Endothelial cell (in vitro differentiated cells): ENCODE results near the gene NHS. TPM values are rescaled to one million over a fixed set of nuclear protein-coding genes. Genes with fewer than 3 reads are reported as not detected.

Experiments used
- DNase-seq: peaks from one replicate; pipeline ENCODE4 v3.0.0; 2021; ENCODE audit warnings: low spot score
- H3K27ac Mint-ChIP-seq: one replicate; pipeline ENCODE4 v1.8.0; 2021; ENCODE audit warnings: mixed read lengths, inconsistent platforms; ENCODE audit not compliant: unreplicated experiment
- H3K27me3 Mint-ChIP-seq: one replicate; pipeline ENCODE4 v1.8.0; 2021; ENCODE audit warnings: mild to moderate bottlenecking, moderate library complexity, mixed read lengths, inconsistent platforms; ENCODE audit not compliant: unreplicated experiment
- H3K36me3 Mint-ChIP-seq: one replicate; pipeline ENCODE4 v1.8.0; 2021; ENCODE audit warnings: mild to moderate bottlenecking, low read depth, mixed read lengths, inconsistent platforms; ENCODE audit not compliant: unreplicated experiment
- H3K4me1 Mint-ChIP-seq: one replicate; pipeline ENCODE4 v1.8.0; 2021; ENCODE audit warnings: mild to moderate bottlenecking, mixed read lengths, inconsistent platforms; ENCODE audit not compliant: unreplicated experiment
- H3K4me3 Mint-ChIP-seq: one replicate; pipeline ENCODE4 v1.8.0; 2021; ENCODE audit warnings: mild to moderate bottlenecking, mixed read lengths, inconsistent platforms; ENCODE audit not compliant: unreplicated experiment
- H3K9me3 Mint-ChIP-seq: one replicate; pipeline ENCODE4 v1.8.0; 2021; ENCODE audit warnings: mixed read lengths, inconsistent platforms; ENCODE audit not compliant: unreplicated experiment
- total RNA-seq: library from RNA; stranded (reverse); fragmentation: NEBNext Ultra II Directional; extraction: Animal tissue kit (Norgen Biotek cat#: 25700); gene quantifications from one replicate; pipeline ENCODE4 v1.2.1, GENCODE V29; 2021; ENCODE audit not compliant: unreplicated experiment
- TF ChIP-seq, protein P1 (sequence below): fragments of 200-600 bp; sonication (generic); IDR thresholded peaks from one replicate; pipeline ENCODE4 v1.5.0; 2021; ENCODE audit warnings: antibody characterized with exemption; ENCODE audit not compliant: unreplicated experiment

The NHS gene
- total RNA-seq, 1 donor from 2014 or later = 5.3 TPM

GRCh38 chrX:17584248-17584681 is 209.3 kb downstream of the NHS start:
- no peaks in the 10 kb centered on the region for H3K27me3 Mint-ChIP-seq
- no peaks in the 10 kb centered on the region for H3K9me3 Mint-ChIP-seq
- no peak overlapping the region for H3K27ac Mint-ChIP-seq
- H3K4me3 Mint-ChIP-seq = no peak overlapping the region
- no peak for DNase-seq
- H3K4me1 Mint-ChIP-seq = peaks cover 10% of the 10 kb centered on the region
- TF ChIP-seq, protein P1, sequence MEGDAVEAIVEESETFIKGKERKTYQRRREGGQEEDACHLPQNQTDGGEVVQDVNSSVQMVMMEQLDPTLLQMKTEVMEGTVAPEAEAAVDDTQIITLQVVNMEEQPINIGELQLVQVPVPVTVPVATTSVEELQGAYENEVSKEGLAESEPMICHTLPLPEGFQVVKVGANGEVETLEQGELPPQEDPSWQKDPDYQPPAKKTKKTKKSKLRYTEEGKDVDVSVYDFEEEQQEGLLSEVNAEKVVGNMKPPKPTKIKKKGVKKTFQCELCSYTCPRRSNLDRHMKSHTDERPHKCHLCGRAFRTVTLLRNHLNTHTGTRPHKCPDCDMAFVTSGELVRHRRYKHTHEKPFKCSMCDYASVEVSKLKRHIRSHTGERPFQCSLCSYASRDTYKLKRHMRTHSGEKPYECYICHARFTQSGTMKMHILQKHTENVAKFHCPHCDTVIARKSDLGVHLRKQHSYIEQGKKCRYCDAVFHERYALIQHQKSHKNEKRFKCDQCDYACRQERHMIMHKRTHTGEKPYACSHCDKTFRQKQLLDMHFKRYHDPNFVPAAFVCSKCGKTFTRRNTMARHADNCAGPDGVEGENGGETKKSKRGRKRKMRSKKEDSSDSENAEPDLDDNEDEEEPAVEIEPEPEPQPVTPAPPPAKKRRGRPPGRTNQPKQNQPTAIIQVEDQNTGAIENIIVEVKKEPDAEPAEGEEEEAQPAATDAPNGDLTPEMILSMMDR = no peak
- no peaks in the 10 kb centered on the region for H3K36me3 Mint-ChIP-seq

DNA sequence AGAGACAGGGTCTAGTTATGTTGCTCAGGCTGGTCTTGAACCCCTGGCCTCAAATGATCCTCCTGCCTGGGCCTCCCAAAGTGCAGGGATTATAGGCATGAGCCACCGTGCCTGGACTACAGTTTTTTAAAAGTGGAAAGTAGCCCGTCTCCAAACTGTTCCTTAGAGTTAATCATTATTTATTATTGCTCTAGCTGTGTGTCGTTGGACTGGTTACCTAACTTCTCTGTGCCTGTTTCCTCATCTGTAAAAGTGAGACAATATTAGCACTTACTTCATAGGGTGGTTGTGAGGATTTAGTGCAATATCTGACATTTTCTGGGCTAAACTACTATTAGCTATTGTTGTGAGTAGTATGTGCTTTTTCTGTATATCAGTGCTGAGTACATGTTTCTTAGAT is 210.0 kb downstream of the NHS start:
- no peak for DNase-seq
- Mint-ChIP-seq H3K4me1 (peaks cover 10% of the 10 kb centered on the region), H3K27me3 (no peaks in the 10 kb centered on the region), H3K27ac (no peak overlapping the region), H3K4me3 (no peak overlapping the region), H3K9me3 (no peaks in the 10 kb centered on the region), H3K36me3 (no peaks in the 10 kb centered on the region)
- TF ChIP-seq, protein P1 = no peak

GRCh38 chrX:17587366-17587765 is 212.4 kb downstream of the NHS start:
- TF ChIP-seq, protein P1 = no peak
- Mint-ChIP-seq H3K27me3 (no peaks in the 10 kb centered on the region), H3K4me1 (peaks cover 3% of the 10 kb centered on the region)

GRCh38 chrX:17588303-17588702 is 213.3 kb downstream of the NHS start:
- no peak overlapping the region for H3K27ac Mint-ChIP-seq
- H3K4me1 Mint-ChIP-seq = peaks cover 3% of the 10 kb centered on the region
- no peak overlapping the region for H3K4me3 Mint-ChIP-seq
- H3K36me3 Mint-ChIP-seq = no peaks in the 10 kb centered on the region
- no peak for DNase-seq
- TF ChIP-seq, protein P1 = no peak
- H3K9me3 Mint-ChIP-seq = no peaks in the 10 kb centered on the region
- H3K27me3 Mint-ChIP-seq = no peaks in the 10 kb centered on the region

More at GRCh38 chrX:17587366-17587765, 212.4 kb downstream of the NHS start:
- no peaks in the 10 kb centered on the region for H3K9me3 Mint-ChIP-seq
- no peak for DNase-seq
- no peak overlapping the region for H3K27ac Mint-ChIP-seq
- H3K36me3 Mint-ChIP-seq = no peaks in the 10 kb centered on the region
- H3K4me3 Mint-ChIP-seq = no peak overlapping the region

DNA sequence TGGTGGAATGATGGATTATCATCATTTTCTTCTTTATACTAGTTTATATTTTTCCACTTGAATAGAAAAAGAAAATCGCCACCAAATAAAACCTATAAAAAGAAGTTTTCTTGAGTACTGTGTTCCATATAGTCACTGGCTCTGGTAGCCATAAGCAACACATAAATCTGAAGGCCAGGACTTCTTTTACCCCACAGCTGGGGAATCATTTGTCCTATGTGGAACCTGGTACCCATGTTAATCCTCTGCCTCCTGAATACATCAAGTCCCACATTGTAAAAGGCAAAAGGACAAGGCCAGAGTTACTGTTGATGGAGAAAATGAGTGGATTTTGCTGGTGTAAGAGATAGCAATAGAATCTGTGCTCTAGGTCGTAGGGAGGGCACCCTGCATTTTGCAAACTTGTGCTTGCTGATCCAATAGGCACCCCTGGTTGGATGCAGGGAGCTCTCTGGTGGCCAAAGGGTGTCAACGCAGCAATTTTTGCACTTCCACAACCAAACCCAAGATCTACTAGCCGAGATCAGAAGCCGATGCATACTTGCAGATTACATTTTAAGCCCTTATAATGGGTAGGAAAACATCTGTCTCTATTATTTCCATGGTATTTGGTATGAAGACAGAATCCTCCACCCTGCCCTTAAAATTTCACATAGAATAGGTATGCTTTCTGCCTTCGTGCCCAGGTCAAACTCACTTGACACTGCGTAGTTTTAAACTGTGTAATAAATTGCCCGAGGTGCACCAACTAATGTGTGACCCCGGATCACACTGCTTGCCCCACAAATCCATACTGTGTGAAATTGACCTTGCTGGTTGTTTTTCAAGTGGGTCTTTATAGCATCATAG is 216.1 kb downstream of the NHS start:
- TF ChIP-seq, protein P1 = peak; percentile 34
- Mint-ChIP-seq H3K4me1 (no peaks in the 10 kb centered on the region), H3K4me3 (no peak overlapping the region), H3K27ac (no peak overlapping the region), H3K36me3 (no peaks in the 10 kb centered on the region), H3K27me3 (peaks cover 1% of the 10 kb centered on the region), H3K9me3 (no peaks in the 10 kb centered on the region)
- DNase-seq = peak; percentile 44
